ENCODE data around the gene FHOD3.

The FHOD3 gene

GRCh38 chr18:36328916-36329315 lies 31.4 kb downstream of the FHOD3 start (continued):
- no peak for TF ChIP-seq GFI1B (tag by site-specific recombination; IDR thresholded peaks at IDR 0.05)
- no peak for TF ChIP-seq HOXD13 (CRISPR knock-in tag; IDR thresholded peaks at IDR 0.05; ENCODE audit: borderline replicate concordance)
- no peak for TF ChIP-seq GLI2 (tag by site-specific recombination; IDR thresholded peaks at IDR 0.05; ENCODE audit: borderline replicate concordance, low read depth)
- no peak for TF ChIP-seq ZNF140 (tag by site-specific recombination; IDR thresholded peaks at IDR 0.05)
- TF ChIP-seq ZNF514 (tag by site-specific recombination; IDR thresholded peaks at IDR 0.05): no peak
- TF ChIP-seq ZNF792 (tag by site-specific recombination; IDR thresholded peaks at IDR 0.05): no peak
- no peak for TF ChIP-seq SCRT2 (tag by site-specific recombination; IDR thresholded peaks at IDR 0.05)

- Histone ChIP-seq H3K27ac (ENCODE audit: extremely low read depth, low read depth, low read length) (no peak overlapping the region), H3K4me1 (ENCODE audit: control insufficient read depth, insufficient read depth, low read length) (no peaks in the 10 kb centered on the region), H3K4me3 (ENCODE audit: low read depth, low read length) (no peak overlapping the region), H3K9me3 (ENCODE audit: control insufficient read depth, insufficient read depth, low read depth, low read length) (no peaks in the 10 kb centered on the region), H3K36me3 (ENCODE audit: control insufficient read depth in 2 of 2, insufficient read depth in 1 of 2, low read length in 2 of 2) (no peaks in the 10 kb centered on the region)
- no peak for TF ChIP-seq ZBTB21 (tag by site-specific recombination; IDR thresholded peaks at IDR 0.05)
- no peak for TF ChIP-seq KLF10 (tag by site-specific recombination; IDR thresholded peaks at IDR 0.05)
- no peak for TF ChIP-seq ZBTB49 (tag by site-specific recombination; IDR thresholded peaks at IDR 0.05; ENCODE audit: low read depth)
- TF ChIP-seq ZNF423 (tag by site-specific recombination; IDR thresholded peaks at IDR 0.05): no peak
- TF ChIP-seq GLIS2 (tag by site-specific recombination; IDR thresholded peaks at IDR 0.05): no peak
- no peak for TF ChIP-seq EGR2 (tag by site-specific recombination; IDR thresholded peaks at IDR 0.05; ENCODE audit: low read depth)
- no peak for TF ChIP-seq ZSCAN16 (tag by site-specific recombination; IDR thresholded peaks at IDR 0.05)
- no peak for TF ChIP-seq ZBTB48 (tag by site-specific recombination; IDR thresholded peaks at IDR 0.05)
- no peak for TF ChIP-seq SALL2 (tag by site-specific recombination; IDR thresholded peaks at IDR 0.05; ENCODE audit: borderline replicate concordance)
- TF ChIP-seq ZNF19 (tag by site-specific recombination; IDR thresholded peaks at IDR 0.05; ENCODE audit: low read depth): no peak
- no peak for TF ChIP-seq ZNF518A (tag by site-specific recombination; conservative IDR thresholded peaks at IDR 0.05; ENCODE audit: low read depth)
- no peak for TF ChIP-seq ZNF292 (tag by site-specific recombination; IDR thresholded peaks at IDR 0.05; ENCODE audit: borderline replicate concordance, low read depth)
- TF ChIP-seq AEBP2 (tag by site-specific recombination; IDR thresholded peaks at IDR 0.05; ENCODE audit: borderline replicate concordance): no peak
- TF ChIP-seq ZNF629 (tag by site-specific recombination; IDR thresholded peaks at IDR 0.05): no peak
- TF ChIP-seq ZBTB1 (tag by site-specific recombination; IDR thresholded peaks at IDR 0.05): no peak
- no peak for TF ChIP-seq ZNF248 (tag by site-specific recombination; IDR thresholded peaks at IDR 0.05)
- no peak for TF ChIP-seq REPIN1 (tag by site-specific recombination; IDR thresholded peaks at IDR 0.05; ENCODE audit: low read depth)
- no peak for TF ChIP-seq SCRT2 (tag by site-specific recombination; IDR thresholded peaks at IDR 0.05)
- CTCF ChIA-PET: interaction anchor here (0.6 to 0.8 kb wide), 2 partner anchors 45 to 243 kb away, joined by 3 read pairs; no protein-coding TSS in a partner anchor
- POLR2A ChIA-PET: no interaction called here
These were observed 32.3 kb downstream of the FHOD3 start for GRCh38 chr18:36329684-36330434.
